Loucy (cell line): ENCODE results near the gene PCTP.
A peak's percentile ranks its signal among the peaks of the same experiment; 100 is the strongest.

ENCODE experiments used
- H2AFZ ChIP-seq: fragments of 200-600 bp; sonication (generic); 2 replicates; pipeline ENCODE4 v1.6.0; 2016; ENCODE audit warnings: antibody characterized with exemption, mild to moderate bottlenecking, low read length, moderate library complexity
- H3F3A ChIP-seq: fragments of 200-600 bp; 2 replicates; pipeline ENCODE4 v1.6.0; 2016; ENCODE audit warnings: antibody characterized with exemption, low read depth, mild to moderate bottlenecking
- H3K27me3 ChIP-seq: fragments of 200-600 bp; sonication (generic); 2 replicates; pipeline ENCODE4 v1.6.1; 2014; ENCODE audit warnings: low read length, mild to moderate bottlenecking; ENCODE audit not compliant: insufficient read depth, poor library complexity, severe bottlenecking
- H3K36me3 ChIP-seq: fragments of 200-600 bp; sonication (generic); 2 replicates; pipeline ENCODE4 v1.6.1; 2016; ENCODE audit warnings: low read length; ENCODE audit not compliant: insufficient read depth
- H3K4me1 ChIP-seq: fragments of 200-600 bp; sonication (generic); 2 replicates; pipeline ENCODE4 v1.5.1; 2014; ENCODE audit warnings: low read length, mild to moderate bottlenecking; ENCODE audit not compliant: insufficient read depth, poor library complexity, severe bottlenecking
- H3K4me2 ChIP-seq: fragments of 200-600 bp; sonication (generic); 2 replicates; pipeline ENCODE4 v1.6.0; 2014; ENCODE audit warnings: antibody characterized with exemption, low read length, low read depth, mild to moderate bottlenecking; ENCODE audit not compliant: poor library complexity, severe bottlenecking
- H3K4me3 ChIP-seq: fragments of 200-600 bp; sonication (generic); 2 replicates; pipeline ENCODE4 v1.5.1; 2014; ENCODE audit warnings: low read length, mild to moderate bottlenecking, mixed read lengths; ENCODE audit not compliant: poor library complexity, severe bottlenecking
- H3K79me2 ChIP-seq: fragments of 200-600 bp; sonication (generic); 2 replicates; pipeline ENCODE4 v1.6.1; 2014; ENCODE audit warnings: low read length; ENCODE audit not compliant: insufficient read depth
- H3K9ac ChIP-seq: fragments of 200-600 bp; sonication (generic); 2 replicates; pipeline ENCODE4 v1.6.0; 2014; ENCODE audit warnings: mild to moderate bottlenecking, low read depth, low read length, moderate library complexity; ENCODE audit not compliant: poor library complexity, severe bottlenecking
- H3K9me2 ChIP-seq: fragments of 200-600 bp; sonication (generic); replicated peaks from 2 replicates; pipeline ENCODE4 v1.6.1; 2016; ENCODE audit warnings: low read depth, low read length, mixed read lengths
- H3K9me3 ChIP-seq: fragments of 200-600 bp; sonication (generic); 2 replicates; pipeline ENCODE4 v1.6.1; 2014; ENCODE audit warnings: mild to moderate bottlenecking, antibody characterized with exemption, low read length, low read depth; ENCODE audit not compliant: insufficient read depth
- H4K20me1 ChIP-seq: fragments of 200-600 bp; sonication (generic); 2 replicates; pipeline ENCODE4 v1.6.0; 2014; ENCODE audit warnings: antibody characterized with exemption, low read length, mild to moderate bottlenecking; ENCODE audit not compliant: insufficient read depth, poor library complexity, severe bottlenecking
- CTCF ChIP-seq: fragments of 200-600 bp; sonication (generic); conservative IDR thresholded peaks from 2 replicates; pipeline ENCODE4 v1.5.1; 2014; ENCODE audit warnings: mild to moderate bottlenecking, antibody characterized with exemption, low read length
- EZH2phosphoT487 ChIP-seq: fragments of 200-600 bp; IDR thresholded peaks from 2 replicates; pipeline ENCODE4 v1.6.1; 2018; ENCODE audit warnings: antibody characterized with exemption, mild to moderate bottlenecking, moderate library complexity, borderline replicate concordance

PCTP gene

GRCh38 chr17:55731586-55732250 is 19.1 kb upstream of the PCTP start:
- H3K79me2 ChIP-seq: no peaks in the 10 kb centered on the region
- no peaks in the 10 kb centered on the region for H3K9me2 ChIP-seq
- H3K36me3 ChIP-seq: no peaks in the 10 kb centered on the region
- H4K20me1 ChIP-seq: no peaks in the 10 kb centered on the region
- H3K4me3 ChIP-seq: no peak overlapping the region
- H3K4me1 ChIP-seq: no peaks in the 10 kb centered on the region
- no peak for TF ChIP-seq CTCF
- no peak for TF ChIP-seq EZH2phosphoT487
- no peak overlapping the region for H2AFZ ChIP-seq
- H3K9ac ChIP-seq: no peak overlapping the region
- H3K27me3 ChIP-seq: no peaks in the 10 kb centered on the region
- no peak overlapping the region for H3K4me2 ChIP-seq
- no peaks in the 10 kb centered on the region for H3K9me3 ChIP-seq
- H3F3A ChIP-seq: no peaks in the 10 kb centered on the region

GRCh38 chr17:55734128-55734781 is 16.6 kb upstream of the PCTP start:
- Histone ChIP-seq H3K9me3 (no peaks in the 10 kb centered on the region), H3F3A (no peaks in the 10 kb centered on the region), H3K27me3 (no peaks in the 10 kb centered on the region), H4K20me1 (no peaks in the 10 kb centered on the region), H3K36me3 (no peaks in the 10 kb centered on the region), H3K79me2 (no peaks in the 10 kb centered on the region), H3K4me3 (no peak overlapping the region), H3K9me2 (no peaks in the 10 kb centered on the region), H2AFZ (0 out of 2 replicates have a peak overlapping the region, but pooled peaks have one; percentile 35), H3K9ac (no peak overlapping the region), H3K4me1 (no peaks in the 10 kb centered on the region), H3K4me2 (peak overlapping the region; percentile 18)
- TF ChIP-seq CTCF (no peak), EZH2phosphoT487 (no peak)

GRCh38 chr17:55735731-55736405 is 15.0 kb upstream of the PCTP start:
- H3K9ac ChIP-seq: no peak overlapping the region
- no peaks in the 10 kb centered on the region for H3K4me1 ChIP-seq
- H2AFZ ChIP-seq: no peak overlapping the region
- H3K9me3 ChIP-seq: no peaks in the 10 kb centered on the region
- no peaks in the 10 kb centered on the region for H3K79me2 ChIP-seq
- H4K20me1 ChIP-seq: no peaks in the 10 kb centered on the region
- no peaks in the 10 kb centered on the region for H3K27me3 ChIP-seq
- H3K36me3 ChIP-seq: no peaks in the 10 kb centered on the region
- no peaks in the 10 kb centered on the region for H3F3A ChIP-seq
- H3K4me3 ChIP-seq: no peak overlapping the region
- no peak overlapping the region for H3K4me2 ChIP-seq
- peak; percentile 92 for TF ChIP-seq CTCF
- TF ChIP-seq EZH2phosphoT487: no peak
- H3K9me2 ChIP-seq: no peaks in the 10 kb centered on the region
